ENCODE measurements around the gene MAP3K12.

DNA sequence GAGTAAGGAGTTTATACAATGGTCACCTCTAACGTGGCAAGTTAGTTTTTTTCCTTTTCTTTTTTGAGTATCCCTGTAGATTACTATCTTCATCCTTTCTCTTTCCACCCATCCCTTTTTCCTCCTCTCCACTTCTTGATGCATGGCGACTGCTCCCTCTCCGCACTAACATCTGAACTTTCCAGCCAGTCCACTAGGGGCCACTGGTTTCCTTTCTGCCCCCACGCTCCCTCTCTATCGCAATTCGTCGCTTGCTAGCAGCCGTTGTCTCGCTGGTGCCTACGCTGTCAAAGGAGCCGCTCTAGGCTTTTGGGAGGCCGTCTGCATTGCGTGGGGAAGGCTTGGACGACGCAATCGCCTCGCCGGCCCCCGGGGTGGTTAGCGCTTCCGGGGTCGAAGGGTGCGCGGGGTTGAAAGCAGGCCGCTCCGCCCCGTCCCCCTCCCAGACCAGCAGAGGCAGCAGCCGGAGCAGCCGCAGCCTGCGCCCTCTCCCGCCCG, 47.5 kb downstream of the MAP3K12 start, which contains the start of gene PCBP2:
- TF ChIP-seq, protein P1, sequence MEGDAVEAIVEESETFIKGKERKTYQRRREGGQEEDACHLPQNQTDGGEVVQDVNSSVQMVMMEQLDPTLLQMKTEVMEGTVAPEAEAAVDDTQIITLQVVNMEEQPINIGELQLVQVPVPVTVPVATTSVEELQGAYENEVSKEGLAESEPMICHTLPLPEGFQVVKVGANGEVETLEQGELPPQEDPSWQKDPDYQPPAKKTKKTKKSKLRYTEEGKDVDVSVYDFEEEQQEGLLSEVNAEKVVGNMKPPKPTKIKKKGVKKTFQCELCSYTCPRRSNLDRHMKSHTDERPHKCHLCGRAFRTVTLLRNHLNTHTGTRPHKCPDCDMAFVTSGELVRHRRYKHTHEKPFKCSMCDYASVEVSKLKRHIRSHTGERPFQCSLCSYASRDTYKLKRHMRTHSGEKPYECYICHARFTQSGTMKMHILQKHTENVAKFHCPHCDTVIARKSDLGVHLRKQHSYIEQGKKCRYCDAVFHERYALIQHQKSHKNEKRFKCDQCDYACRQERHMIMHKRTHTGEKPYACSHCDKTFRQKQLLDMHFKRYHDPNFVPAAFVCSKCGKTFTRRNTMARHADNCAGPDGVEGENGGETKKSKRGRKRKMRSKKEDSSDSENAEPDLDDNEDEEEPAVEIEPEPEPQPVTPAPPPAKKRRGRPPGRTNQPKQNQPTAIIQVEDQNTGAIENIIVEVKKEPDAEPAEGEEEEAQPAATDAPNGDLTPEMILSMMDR (IDR thresholded peaks at IDR 0.05), result peak; percentile 99
- TF ChIP-seq ZFX (IDR thresholded peaks at IDR 0.05; ENCODE audit: borderline replicate concordance), result no peak
